Inferior parietal cortex (tissue), 1 donor: ENCODE data around the gene PKD1L1.
"Not testable (repeated sequence)": the region's sequence is repeated elsewhere in the genome, so short reads cannot be mapped to it uniquely, and the experiment has no call there.

ENCODE experiments used
- DNase-seq: peaks from one replicate; pipeline ENCODE4 v3.0.0-alpha.2; 2016; ENCODE audit errors: extremely low spot score

PKD1L1 gene

GRCh38 chr7:47794016-47794415, 154.2 kb downstream of the PKD1L1 start:
- no peak for DNase-seq

GRCh38 chr7:47793186-47793585, 155.1 kb downstream of the PKD1L1 start:
- DNase-seq = not testable (repeated sequence)

GRCh38 chr7:47792521-47793121, 155.6 kb downstream of the PKD1L1 start:
- DNase-seq = peak; percentile 35

GRCh38 chr7:47791682-47792081, 156.6 kb downstream of the PKD1L1 start:
- no peak for DNase-seq

- DNase-seq = no peak
These were observed 160.2 kb downstream of the PKD1L1 start for GRCh38 chr7:47788083-47788482.

- DNase-seq = no peak
These were observed 160.8 kb downstream of the PKD1L1 start for GRCh38 chr7:47787249-47788069.

- no peak for DNase-seq
These were observed 161.6 kb downstream of the PKD1L1 start for GRCh38 chr7:47786557-47787248.

GRCh38 chr7:47785923-47786556, 162.2 kb downstream of the PKD1L1 start:
- DNase-seq = no peak

GRCh38 chr7:47783456-47784223, 164.6 kb downstream of the PKD1L1 start:
- DNase-seq = no peak

GRCh38 chr7:47782792-47783191, 165.5 kb downstream of the PKD1L1 start:
- DNase-seq = no peak

- DNase-seq = no peak
These were observed 166.2 kb downstream of the PKD1L1 start for GRCh38 chr7:47782022-47782421.

- DNase-seq = no peak
These were observed 167.7 kb downstream of the PKD1L1 start for GRCh38 chr7:47780555-47780954.

GRCh38 chr7:47779341-47779771, 168.9 kb downstream of the PKD1L1 start:
- no peak for DNase-seq

- no peak for DNase-seq
These were observed 170.1 kb downstream of the PKD1L1 start for GRCh38 chr7:47778153-47778661.

- no peak for DNase-seq
These were observed 170.6 kb downstream of the PKD1L1 start for GRCh38 chr7:47777531-47778152.

- DNase-seq = no peak
These were observed 171.9 kb downstream of the PKD1L1 start for GRCh38 chr7:47776335-47776734.

GRCh38 chr7:47775238-47775637, 173.0 kb downstream of the PKD1L1 start:
- no peak for DNase-seq

- DNase-seq = no peak
These were observed 175.8 kb downstream of the PKD1L1 start for GRCh38 chr7:47772492-47772891.

GRCh38 chr7:47771990-47772360, 176.3 kb downstream of the PKD1L1 start:
- no peak for DNase-seq

- DNase-seq = no peak
These were observed 176.8 kb downstream of the PKD1L1 start for GRCh38 chr7:47771336-47771989.
